LNCaP clone FGC (cell line): ENCODE results near the gene HSPG2.
"Not testable (repeated sequence)": the region's sequence is repeated elsewhere in the genome, so short reads cannot be mapped to it uniquely, and the experiment has no call there.

Source experiments
- DNase-seq: peaks from one replicate; pipeline ENCODE4 v3.0.0-alpha.2; 2011; ENCODE audit warnings: low read depth
- H3K4me3 ChIP-seq: 2 replicates; pipeline ENCODE4 v1.5.1; 2011; ENCODE audit warnings: mild to moderate bottlenecking, low read depth, low read length, control low read depth
- TF ChIP-seq, protein P1 (sequence below): IDR thresholded peaks from 2 replicates; pipeline ENCODE4 v1.5.1; 2012; ENCODE audit warnings: mild to moderate bottlenecking; ENCODE audit not compliant: control insufficient read depth, insufficient read depth; ENCODE audit errors: extremely low read depth

Gene HSPG2

DNA sequence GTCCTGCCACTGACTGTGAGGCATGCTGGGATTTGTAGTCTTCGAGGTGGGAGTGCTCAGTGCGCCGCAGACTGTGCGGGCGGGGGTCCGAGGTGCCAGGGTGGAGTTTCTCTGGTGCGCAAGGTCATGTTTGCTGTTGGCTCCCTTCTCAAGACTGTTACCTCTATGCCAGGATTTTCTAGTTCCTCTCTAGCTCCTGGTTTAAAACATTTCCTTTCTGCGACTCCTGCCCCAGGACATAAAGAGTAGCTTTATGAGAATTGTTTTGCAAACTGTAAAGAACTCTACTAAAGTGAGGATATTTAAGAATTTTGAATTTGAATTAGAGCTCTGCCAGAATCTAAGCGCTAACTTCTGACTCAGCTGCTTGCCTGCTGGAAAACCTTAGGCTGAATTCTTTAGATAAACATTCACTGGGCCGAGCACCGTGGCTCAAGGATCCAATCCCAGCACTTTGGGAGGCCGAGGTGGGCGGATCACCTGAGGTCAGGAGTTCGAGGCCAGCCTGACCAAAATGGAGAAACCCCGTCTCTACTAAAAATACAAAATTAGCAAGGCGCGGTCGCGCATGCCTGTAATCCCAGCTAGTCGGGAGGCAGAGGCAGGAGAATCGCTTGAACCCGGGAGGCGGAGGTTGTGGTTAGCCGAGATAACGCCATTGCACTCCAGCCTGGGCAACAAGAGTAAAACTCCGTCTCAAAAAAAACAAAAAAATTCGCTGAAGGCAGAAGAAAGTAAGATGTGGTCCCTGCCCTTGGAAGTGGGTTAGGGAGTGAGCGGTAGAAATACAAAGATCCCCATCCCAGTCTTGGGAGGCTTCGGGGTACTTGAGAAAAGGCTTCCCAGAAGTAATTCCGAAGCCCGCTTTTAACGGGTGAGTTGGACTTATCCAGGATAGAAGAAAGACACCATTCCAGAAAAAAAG is 153.2 kb downstream of the HSPG2 start:
- TF ChIP-seq, protein P1, sequence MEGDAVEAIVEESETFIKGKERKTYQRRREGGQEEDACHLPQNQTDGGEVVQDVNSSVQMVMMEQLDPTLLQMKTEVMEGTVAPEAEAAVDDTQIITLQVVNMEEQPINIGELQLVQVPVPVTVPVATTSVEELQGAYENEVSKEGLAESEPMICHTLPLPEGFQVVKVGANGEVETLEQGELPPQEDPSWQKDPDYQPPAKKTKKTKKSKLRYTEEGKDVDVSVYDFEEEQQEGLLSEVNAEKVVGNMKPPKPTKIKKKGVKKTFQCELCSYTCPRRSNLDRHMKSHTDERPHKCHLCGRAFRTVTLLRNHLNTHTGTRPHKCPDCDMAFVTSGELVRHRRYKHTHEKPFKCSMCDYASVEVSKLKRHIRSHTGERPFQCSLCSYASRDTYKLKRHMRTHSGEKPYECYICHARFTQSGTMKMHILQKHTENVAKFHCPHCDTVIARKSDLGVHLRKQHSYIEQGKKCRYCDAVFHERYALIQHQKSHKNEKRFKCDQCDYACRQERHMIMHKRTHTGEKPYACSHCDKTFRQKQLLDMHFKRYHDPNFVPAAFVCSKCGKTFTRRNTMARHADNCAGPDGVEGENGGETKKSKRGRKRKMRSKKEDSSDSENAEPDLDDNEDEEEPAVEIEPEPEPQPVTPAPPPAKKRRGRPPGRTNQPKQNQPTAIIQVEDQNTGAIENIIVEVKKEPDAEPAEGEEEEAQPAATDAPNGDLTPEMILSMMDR, result no peak
- peak; percentile 81 for DNase-seq

DNA sequence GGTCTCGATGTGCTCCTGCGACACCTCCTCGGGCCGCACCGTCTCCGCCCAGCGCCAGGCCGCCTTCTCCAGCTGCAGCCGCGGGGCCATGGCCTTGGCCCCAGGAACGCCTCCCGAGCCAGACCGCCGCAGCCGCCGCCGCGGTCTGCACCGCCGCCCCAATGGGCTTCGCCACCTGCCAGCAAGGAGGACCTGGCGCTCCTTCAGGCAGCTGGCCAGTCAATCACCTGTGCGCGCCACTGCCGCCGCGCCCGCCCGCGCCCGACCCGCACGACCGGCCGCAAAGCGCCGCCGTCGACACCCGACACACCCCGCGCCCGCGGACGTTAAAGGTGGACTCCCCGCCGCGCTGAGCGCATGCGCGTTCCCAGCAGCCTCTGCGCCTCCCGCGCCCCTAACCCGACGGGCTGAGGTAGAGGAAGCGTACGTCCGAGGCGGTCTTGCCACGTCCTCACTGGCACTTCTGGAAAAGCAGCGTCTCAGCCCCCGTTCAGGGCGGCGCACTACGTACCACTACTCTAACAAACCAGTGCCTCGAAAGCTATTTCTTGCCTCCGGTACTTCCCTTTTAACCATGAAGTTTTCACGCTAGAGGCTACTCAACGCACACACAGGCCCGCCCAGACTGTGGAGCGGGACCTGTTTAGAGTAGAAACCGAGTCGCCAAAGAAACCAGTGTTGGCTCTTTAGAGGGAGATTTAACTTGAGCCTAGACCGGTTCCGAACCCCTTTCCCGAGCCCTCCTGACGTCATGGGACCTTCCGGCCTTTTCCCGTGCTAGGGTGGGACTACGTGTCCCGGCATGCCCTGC is 154.0 kb downstream of the HSPG2 start, which contains the start of gene USP48:
Gene USP48, minus strand, starts transcription at position 282 of the 811 bp plus-strand sequence. Its CDS starts 192 bp downstream, at position 90.
- TF ChIP-seq, protein P1, result no peak
- DNase-seq, result peak; percentile 73
- peak within 1 kb of the TSS; percentile 63 for H3K4me3 ChIP-seq

More for the DNA sequence above, 153.2 kb downstream of the HSPG2 start:
- H3K4me3 ChIP-seq, result peak overlapping the region; percentile 63

DNA sequence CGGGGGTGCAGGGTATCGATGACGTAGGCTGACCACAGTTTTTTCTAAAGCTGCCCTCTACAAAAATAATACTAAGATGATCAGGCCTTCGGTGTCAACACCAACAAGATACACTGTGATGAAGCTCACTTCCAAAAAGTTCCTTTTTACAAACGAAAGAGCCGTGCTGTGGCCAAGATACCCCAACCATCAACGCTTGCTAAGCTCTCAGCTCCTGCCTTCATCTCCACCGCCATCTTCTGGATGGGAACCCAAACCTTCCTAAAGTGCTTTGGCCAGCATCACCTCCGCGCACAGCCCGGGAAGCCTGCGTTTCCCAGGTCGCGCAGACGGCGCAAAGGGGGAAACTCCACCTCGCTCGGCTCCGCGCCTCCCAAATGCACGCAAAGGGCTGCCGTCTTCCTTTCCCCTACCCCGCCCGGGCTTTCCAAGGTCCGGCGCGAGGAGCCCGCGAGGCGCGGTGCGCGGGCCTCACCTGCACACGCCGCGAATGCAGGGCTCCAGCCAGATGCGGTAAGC is 154.7 kb downstream of the HSPG2 start:
- TF ChIP-seq, protein P1, result peak; percentile 26; the same call in 1 of the 2 replicates
- DNase-seq, result no peak
- peak overlapping the region; percentile 63 for H3K4me3 ChIP-seq

DNA sequence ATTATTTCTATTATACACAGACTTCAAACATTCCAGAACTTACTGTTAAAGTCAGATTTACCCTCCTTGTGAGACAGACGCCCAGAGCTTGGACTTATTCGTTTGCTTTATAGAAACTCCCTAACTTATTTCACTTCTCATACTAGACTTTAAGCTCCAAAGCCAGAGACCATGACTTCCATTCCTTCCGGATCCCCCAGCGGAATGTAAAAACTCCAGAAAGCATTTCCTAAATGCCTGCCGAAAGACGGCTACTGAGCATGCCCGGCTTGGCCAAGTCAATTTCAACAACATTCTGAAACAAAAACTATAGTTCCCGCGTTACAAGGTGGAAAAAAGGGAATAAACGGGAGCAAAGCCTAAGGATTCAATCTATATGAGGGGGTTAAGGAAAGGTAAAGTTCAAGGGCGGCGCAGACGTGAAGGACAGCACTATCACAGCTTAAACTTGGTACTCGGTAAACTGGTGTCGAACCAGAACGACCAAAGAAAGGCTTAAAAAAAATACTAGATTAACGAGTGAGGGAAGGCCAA is 155.2 kb downstream of the HSPG2 start:
- TF ChIP-seq, protein P1, result no peak
- DNase-seq, result no peak
- peak overlapping the region; percentile 63 for H3K4me3 ChIP-seq

DNA sequence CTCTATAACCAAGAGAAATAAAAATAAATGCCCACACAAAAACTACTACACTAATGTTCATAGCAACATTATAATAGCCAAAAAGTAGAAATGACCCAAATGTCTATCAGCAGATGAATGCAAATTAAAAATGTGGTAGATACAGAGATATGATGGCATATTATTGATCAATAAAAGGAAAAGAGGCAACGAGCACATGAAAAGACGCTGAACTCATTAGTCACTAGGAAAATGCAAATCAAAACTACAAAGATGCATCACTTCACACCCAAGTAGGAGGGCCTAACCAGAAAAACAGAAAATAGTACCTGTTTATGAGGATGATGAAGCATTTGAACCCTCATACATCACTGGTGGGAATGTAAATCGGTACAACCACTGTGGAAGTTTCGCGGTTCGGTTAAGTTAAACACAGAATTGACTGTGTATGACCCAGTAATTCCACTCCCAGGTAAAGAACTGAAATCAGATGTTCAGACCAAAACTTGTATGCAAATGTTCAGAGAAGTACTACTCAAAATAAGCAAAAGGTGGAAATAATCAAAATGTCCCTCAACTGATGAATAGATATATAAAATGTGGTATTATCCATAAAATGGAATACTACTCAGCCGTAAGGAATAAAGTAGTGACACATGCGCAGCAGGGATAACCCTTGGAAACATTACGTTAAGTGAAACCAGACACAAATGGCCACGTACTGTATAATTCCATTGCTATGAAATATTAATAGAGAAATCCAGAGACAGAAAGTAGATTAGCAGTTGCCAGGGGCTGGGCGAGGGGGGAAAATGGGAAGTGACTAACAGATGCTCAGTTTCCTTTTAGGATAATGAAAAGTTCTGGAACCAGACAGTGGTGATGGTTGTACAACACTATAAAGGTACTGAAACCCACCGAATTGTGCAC is 157.2 kb downstream of the HSPG2 start:
- H3K4me3 ChIP-seq, result no peak overlapping the region
- DNase-seq, result no peak
- TF ChIP-seq, protein P1, result no peak

DNA sequence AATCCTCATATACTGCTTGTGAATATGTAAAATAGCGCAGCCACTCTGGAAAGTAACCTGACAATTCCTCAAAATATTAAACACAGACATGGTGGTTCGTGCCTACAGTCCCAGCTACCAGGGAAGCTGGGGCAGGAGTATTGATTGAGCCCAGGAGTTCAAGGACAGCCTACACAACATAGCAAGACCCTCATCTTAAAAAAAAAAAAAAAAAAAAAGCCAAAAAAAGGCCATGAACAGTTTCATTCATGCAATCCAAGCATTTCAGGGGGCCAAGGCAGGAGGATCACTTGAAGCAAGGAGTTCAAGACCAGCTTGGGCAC is 158.7 kb downstream of the HSPG2 start:
- DNase-seq, result no peak
- TF ChIP-seq, protein P1, result no peak
- no peak overlapping the region for H3K4me3 ChIP-seq

DNA sequence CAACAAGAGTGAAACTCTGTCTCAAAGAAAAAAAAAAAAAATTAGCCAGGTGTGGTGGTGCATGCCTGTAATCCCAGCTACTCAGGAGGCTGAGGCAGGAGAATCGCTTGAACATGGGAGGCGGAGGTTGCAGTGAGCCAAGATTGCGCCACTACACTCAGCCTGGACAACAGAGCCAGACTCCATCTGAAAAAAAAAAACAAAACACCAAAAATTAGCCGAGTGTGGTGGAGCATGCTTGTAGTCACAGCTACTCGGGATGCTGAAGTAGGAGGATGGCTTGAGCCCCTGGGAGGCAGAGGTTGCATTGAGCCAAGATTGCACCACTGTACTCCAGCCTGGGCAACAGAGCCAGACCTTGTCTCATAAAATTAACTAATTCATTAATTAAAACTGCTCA is 160.2 kb downstream of the HSPG2 start:
- not testable (repeated sequence) for DNase-seq, H3K4me3 ChIP-seq
